Ramos (cell line): ENCODE data around the gene STK31.
"Not testable (repeated sequence)": the region's sequence is repeated elsewhere in the genome, so short reads cannot be mapped to it uniquely, and the experiment has no call there.

Experiments used
- in situ Hi-C: fragments of 300-500 bp; cut with MboI; formaldehyde crosslinking; loops from one replicate; pipeline ENCODE4 v1.14.3; 2022; ENCODE audit warnings: low sequenced_read_pairs; ENCODE audit not compliant: unreplicated experiment

Gene STK31

GRCh38 chr7:23710000-23710399 lies at the start of gene STK31:
Gene STK31, plus strand, starts transcription at chr7:23710219. Its CDS starts 67 bp downstream, at chr7:23710286.
- in situ Hi-C loops, result loop anchor here (5.0 to 10.0 kb wide), 2 partner anchors 155 to 438 kb away; no protein-coding TSS in a partner anchor

- in situ Hi-C loops, result no loop called here
Measured at GRCh38 chr7:23661385-23661784, 48.6 kb upstream of the STK31 start.

GRCh38 chr7:23662124-23662983 lies 47.7 kb upstream of the STK31 start:
- in situ Hi-C loops, result no loop called here

GRCh38 chr7:23662984-23663313 lies 47.1 kb upstream of the STK31 start:
- in situ Hi-C loops, result no loop called here

- in situ Hi-C loops, result no loop called here
Measured at GRCh38 chr7:23664122-23664521, 45.9 kb upstream of the STK31 start.

GRCh38 chr7:23672033-23672432 lies 38.0 kb upstream of the STK31 start:
- in situ Hi-C loops, result no loop called here

GRCh38 chr7:23679898-23680413 lies 30.1 kb upstream of the STK31 start, which contains the start of gene FAM221A:
Gene FAM221A, plus strand, starts transcription at chr7:23680199. Its CDS starts 20 bp downstream, at chr7:23680219.
- in situ Hi-C loops, result no loop called here

GRCh38 chr7:23680414-23681405 lies 29.3 kb upstream of the STK31 start:
- in situ Hi-C loops, result no loop called here

- in situ Hi-C loops, result not testable (repeated sequence)
Measured at GRCh38 chr7:23684041-23684440, 26.0 kb upstream of the STK31 start.

- in situ Hi-C loops, result no loop called here
Measured at GRCh38 chr7:23685731-23686130, 24.3 kb upstream of the STK31 start.

GRCh38 chr7:23687011-23687410 lies 23.0 kb upstream of the STK31 start:
- in situ Hi-C loops, result no loop called here

GRCh38 chr7:23689165-23689564 lies 20.9 kb upstream of the STK31 start:
- in situ Hi-C loops, result no loop called here

GRCh38 chr7:23691320-23691719 lies 18.7 kb upstream of the STK31 start:
- in situ Hi-C loops, result loop anchor here (10.0 kb wide), 1 partner anchor 117 kb away; no protein-coding TSS in a partner anchor

- in situ Hi-C loops, result loop anchor here (10.0 kb wide), 1 partner anchor 118 kb away; no protein-coding TSS in a partner anchor
Measured at GRCh38 chr7:23693224-23693623, 16.8 kb upstream of the STK31 start.

- in situ Hi-C loops, result loop anchor here (10.0 kb wide), 1 partner anchor 122 kb away; no protein-coding TSS in a partner anchor
Measured at GRCh38 chr7:23696916-23697441, 13.0 kb upstream of the STK31 start.

- in situ Hi-C loops, result loop anchor here (10.0 kb wide), 1 partner anchor 124 kb away; no protein-coding TSS in a partner anchor
Measured at GRCh38 chr7:23698822-23699221, 11.2 kb upstream of the STK31 start.

- in situ Hi-C loops, result loop anchor here (10.0 kb wide), 1 partner anchor 145 kb away; no protein-coding TSS in a partner anchor
Measured at GRCh38 chr7:23700046-23700445, 10.0 kb upstream of the STK31 start.

- in situ Hi-C loops, result loop anchor here (5.0 to 10.0 kb wide), 2 partner anchors 154 to 437 kb away; no protein-coding TSS in a partner anchor
Measured at GRCh38 chr7:23709081-23709750, 803 bp upstream of the STK31 start.
